ENCODE results near the gene ABCD2. TPM values are rescaled to one million over a fixed set of nuclear protein-coding genes. Genes with fewer than 3 reads are reported as not detected.
"Not testable (repeated sequence)": the region's sequence is repeated elsewhere in the genome, so short reads cannot be mapped to it uniquely, and the experiment has no call there.

The ABCD2 gene
- total RNA-seq, 1 donor from 2014 or later: 0.09 TPM

DNA sequence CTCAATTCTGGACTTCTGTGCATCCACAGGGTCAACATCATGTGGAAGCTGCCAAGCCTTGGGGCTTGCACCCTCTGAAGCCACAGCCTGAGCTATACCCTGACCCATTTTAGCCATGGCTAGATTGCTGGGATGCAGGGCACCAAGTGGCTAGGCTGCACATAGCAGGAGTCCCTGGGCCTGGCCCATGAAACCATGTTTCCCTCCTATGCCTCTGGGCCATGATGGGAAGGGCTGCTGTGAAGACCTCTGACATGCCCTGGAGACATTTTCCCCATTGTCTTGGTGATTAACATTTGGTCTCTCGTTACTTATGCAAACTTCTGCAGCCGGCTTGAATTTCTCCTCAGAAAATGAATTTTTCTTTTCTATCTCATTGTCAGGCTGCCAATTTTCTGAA, 92.6 kb downstream of the ABCD2 start:
- H3K4me3 Mint-ChIP-seq (ENCODE audit: unreplicated experiment): no peak overlapping the region
- Histone ChIP-seq H3K27ac (ENCODE audit: low read depth, low read length) (no peak overlapping the region), H3K36me3 (ENCODE audit: insufficient read depth, low read length) (no peaks in the 10 kb centered on the region), H3K27me3 (ENCODE audit: insufficient read depth, low read length) (no peaks in the 10 kb centered on the region), H2AFZ (ENCODE audit: low read depth, low read length) (no peak overlapping the region), H3K9ac (ENCODE audit: low read length) (no peak overlapping the region), H4K20me1 (ENCODE audit: insufficient read depth, low read length) (no peaks in the 10 kb centered on the region), H3K4me2 (ENCODE audit: low read length) (no peak overlapping the region), H3K79me2 (ENCODE audit: insufficient read depth, low read length) (no peaks in the 10 kb centered on the region), H3K9me3 (ENCODE audit: insufficient read depth, low read depth, low read length) (no peaks in the 10 kb centered on the region), H3K4me1 (ENCODE audit: insufficient read depth, low read length) (no peaks in the 10 kb centered on the region), H3K4me3 (ENCODE audit: insufficient read depth, low read depth, low read length) (no peak overlapping the region)
- FAIRE-seq (no peak), DNase-seq (ENCODE audit: low read depth) (no peak)
- no peaks in the 10 kb centered on the region for H3K27me3 Mint-ChIP-seq (ENCODE audit: low read depth, unreplicated experiment)
- H3K9me3 Mint-ChIP-seq (ENCODE audit: unreplicated experiment): peaks cover 10% of the 10 kb centered on the region
- TF ChIP-seq EZH2 (IDR thresholded peaks at IDR 0.05; ENCODE audit: insufficient read depth, low read length) (no peak), CTCF (IDR thresholded peaks at IDR 0.05; ENCODE audit: insufficient read depth, low read depth, low read length) (no peak)
- no peaks in the 10 kb centered on the region for H3K4me1 Mint-ChIP-seq (ENCODE audit: low read depth, unreplicated experiment)
- no peaks in the 10 kb centered on the region for H3K36me3 Mint-ChIP-seq (ENCODE audit: low read depth, unreplicated experiment)
- H3K27ac Mint-ChIP-seq (ENCODE audit: unreplicated experiment): no peak overlapping the region

- not testable (repeated sequence) for H3K4me1 ChIP-seq (ENCODE audit: insufficient read depth, low read length); DNase-seq (ENCODE audit: low read depth); H3K79me2 ChIP-seq (ENCODE audit: insufficient read depth, low read length); H2AFZ ChIP-seq (ENCODE audit: low read depth, low read length); H3K9me3 ChIP-seq (ENCODE audit: insufficient read depth, low read depth, low read length); H3K36me3 Mint-ChIP-seq (ENCODE audit: low read depth, unreplicated experiment); H3K27me3 Mint-ChIP-seq (ENCODE audit: low read depth, unreplicated experiment); H3K4me3 Mint-ChIP-seq (ENCODE audit: unreplicated experiment); H3K27me3 ChIP-seq (ENCODE audit: insufficient read depth, low read length); H4K20me1 ChIP-seq (ENCODE audit: insufficient read depth, low read length); FAIRE-seq; H3K9ac ChIP-seq (ENCODE audit: low read length); H3K27ac ChIP-seq (ENCODE audit: low read depth, low read length); H3K27ac Mint-ChIP-seq (ENCODE audit: unreplicated experiment); H3K4me2 ChIP-seq (ENCODE audit: low read length); H3K4me1 Mint-ChIP-seq (ENCODE audit: low read depth, unreplicated experiment); H3K36me3 ChIP-seq (ENCODE audit: insufficient read depth, low read length); H3K4me3 ChIP-seq (ENCODE audit: insufficient read depth, low read depth, low read length)
- H3K9me3 Mint-ChIP-seq (ENCODE audit: unreplicated experiment): peaks cover 16% of the 10 kb centered on the region
These were observed 97.4 kb downstream of the ABCD2 start for GRCh38 chr12:39522167-39522566.

DNA sequence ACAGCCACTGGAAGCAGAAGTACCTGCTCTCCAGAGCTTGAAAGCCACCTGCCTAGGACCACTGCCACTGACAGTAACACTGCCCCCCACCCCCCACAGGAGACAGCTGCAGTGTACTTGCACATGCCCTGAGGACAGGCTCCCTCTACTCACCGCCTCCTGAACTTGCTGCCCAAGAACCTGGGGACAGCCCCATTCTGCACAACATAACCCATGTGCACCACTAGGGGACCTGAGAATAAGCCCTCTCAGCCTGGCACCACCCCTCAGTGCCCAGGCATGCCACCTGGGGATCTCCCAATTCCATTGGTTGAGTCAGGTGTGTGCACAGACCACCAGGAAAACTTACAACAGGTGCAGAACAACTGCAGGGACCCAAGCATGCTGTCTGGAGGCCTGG, 109.6 kb downstream of the ABCD2 start:
- TF ChIP-seq EZH2 (IDR thresholded peaks at IDR 0.05; ENCODE audit: insufficient read depth, low read length) (no peak), CTCF (IDR thresholded peaks at IDR 0.05; ENCODE audit: insufficient read depth, low read depth, low read length) (no peak)
- no peak overlapping the region for H2AFZ ChIP-seq (ENCODE audit: low read depth, low read length)
- H3K4me3 Mint-ChIP-seq (ENCODE audit: unreplicated experiment): no peak overlapping the region
- H3K9me3 ChIP-seq (ENCODE audit: insufficient read depth, low read depth, low read length): peaks cover 9% of the 10 kb centered on the region
- H3K4me3 ChIP-seq (ENCODE audit: insufficient read depth, low read depth, low read length): no peak overlapping the region
- H3K36me3 ChIP-seq (ENCODE audit: insufficient read depth, low read length): no peaks in the 10 kb centered on the region
- H3K27me3 ChIP-seq (ENCODE audit: insufficient read depth, low read length): no peaks in the 10 kb centered on the region
- H3K9ac ChIP-seq (ENCODE audit: low read length): no peak overlapping the region
- no peaks in the 10 kb centered on the region for H3K79me2 ChIP-seq (ENCODE audit: insufficient read depth, low read length)
- H3K4me1 ChIP-seq (ENCODE audit: insufficient read depth, low read length): no peaks in the 10 kb centered on the region
- DNase-seq (ENCODE audit: low read depth) (no peak), FAIRE-seq (no peak)
- peaks cover 3% of the 10 kb centered on the region for H3K4me1 Mint-ChIP-seq (ENCODE audit: low read depth, unreplicated experiment)
- no peaks in the 10 kb centered on the region for H3K36me3 Mint-ChIP-seq (ENCODE audit: low read depth, unreplicated experiment)
- H4K20me1 ChIP-seq (ENCODE audit: insufficient read depth, low read length): no peaks in the 10 kb centered on the region
- H3K27ac ChIP-seq (ENCODE audit: low read depth, low read length): no peak overlapping the region
- no peak overlapping the region for H3K27ac Mint-ChIP-seq (ENCODE audit: unreplicated experiment)
- peaks cover 4% of the 10 kb centered on the region for H3K9me3 Mint-ChIP-seq (ENCODE audit: unreplicated experiment)
- no peaks in the 10 kb centered on the region for H3K27me3 Mint-ChIP-seq (ENCODE audit: low read depth, unreplicated experiment)
- H3K4me2 ChIP-seq (ENCODE audit: low read length): no peak overlapping the region

Measured in astrocyte (in vitro differentiated cells and primary cell).